Neuron (in vitro differentiated cells): ENCODE measurements around the gene TMEM205.

ENCODE experiments used
- H2AFZ ChIP-seq: one replicate; pipeline ENCODE4 v1.6.1; 2013; ENCODE audit warnings: low read depth, mild to moderate bottlenecking, inconsistent platforms, low read length, moderate library complexity
- H3K27me3 ChIP-seq: one replicate; pipeline ENCODE4 v1.6.1; 2013; ENCODE audit warnings: low read length; ENCODE audit not compliant: insufficient read depth
- H3K36me3 ChIP-seq: one replicate; pipeline ENCODE4 v1.6.1; 2013; ENCODE audit warnings: low read length; ENCODE audit not compliant: insufficient read depth
- H3K4me1 ChIP-seq: one replicate; pipeline ENCODE4 v1.6.1; 2013; ENCODE audit warnings: low read length; ENCODE audit not compliant: insufficient read depth
- H3K4me3 ChIP-seq: 2 replicates; pipeline ENCODE4 v1.5.1; 2013; ENCODE audit warnings: mild to moderate bottlenecking, low read length, moderate library complexity
- H3K9me3 ChIP-seq: one replicate; pipeline ENCODE4 v1.6.1; 2013; ENCODE audit warnings: low read length

Gene TMEM205

GRCh38 chr19:11295665-11296245 lies 50.3 kb downstream of the TMEM205 start, which contains the start of gene TSPAN16:
Gene TSPAN16, plus strand, starts transcription at chr19:11296160. Its CDS starts 138 bp downstream, at chr19:11296298.
- H3K9me3 ChIP-seq, result peaks cover under 1% of the 10 kb centered on the region
- H3K27me3 ChIP-seq, result no peaks in the 10 kb centered on the region
- H3K4me3 ChIP-seq, result no peak within 1 kb of the TSS
- H3K36me3 ChIP-seq, result no peaks in the 10 kb centered on the region
- H3K4me1 ChIP-seq, result peaks cover 4% of the 10 kb centered on the region
- H2AFZ ChIP-seq, result no peak within 1 kb of the TSS

GRCh38 chr19:11295180-11295579 lies 50.9 kb downstream of the TMEM205 start:
- Histone ChIP-seq H3K4me1 (peaks cover 4% of the 10 kb centered on the region), H3K36me3 (no peaks in the 10 kb centered on the region), H3K4me3 (no peak overlapping the region), H3K9me3 (no peaks in the 10 kb centered on the region), H2AFZ (no peak overlapping the region), H3K27me3 (no peaks in the 10 kb centered on the region)

- H3K36me3 ChIP-seq, result no peaks in the 10 kb centered on the region
- no peaks in the 10 kb centered on the region for H3K9me3 ChIP-seq
- no peaks in the 10 kb centered on the region for H3K27me3 ChIP-seq
- H3K4me1 ChIP-seq, result peaks cover 4% of the 10 kb centered on the region
- peak overlapping the region; percentile 11 for H2AFZ ChIP-seq
- peak overlapping the region; percentile 32 for H3K4me3 ChIP-seq
These were observed 52.4 kb downstream of the TMEM205 start for GRCh38 chr19:11293433-11294389.
